ENCODE measurements around the gene WNK1. TPM values are rescaled to one million over a fixed set of nuclear protein-coding genes. Genes with fewer than 3 reads are reported as not detected.

Gene WNK1
- polyA plus RNA-seq, 1 experiment = 38.0 TPM

DNA sequence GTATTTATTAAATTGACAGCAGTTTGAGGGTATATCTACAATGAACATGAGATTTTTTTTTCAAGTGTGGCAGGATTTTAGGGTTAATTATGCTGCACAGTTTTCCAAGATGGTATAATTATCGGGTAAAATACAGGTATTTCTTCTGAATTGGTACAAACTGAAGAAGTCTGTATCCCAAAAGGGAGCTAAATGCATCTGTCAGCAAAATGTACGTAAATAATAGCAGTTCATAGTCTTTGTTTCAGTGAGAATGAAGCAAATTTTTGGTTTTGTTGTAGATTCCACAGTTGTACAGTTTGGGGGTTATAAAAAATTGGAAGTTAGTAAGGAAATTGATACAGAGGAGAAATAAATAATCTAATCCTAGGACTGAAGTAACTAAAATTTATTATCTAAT is 133.8 kb downstream of the WNK1 start:
- TF ChIP-seq CTCF (IDR thresholded peaks at IDR 0.05; ENCODE audit: low read depth, low read length) = no peak
- Histone ChIP-seq H3K4me3 (ENCODE audit: low read depth, low read length) (no peak overlapping the region), H3K9me3 (ENCODE audit: control insufficient read depth, insufficient read depth, low read length) (no peaks in the 10 kb centered on the region), H3K27ac (ENCODE audit: low read depth, low read length) (no peak overlapping the region), H3K27me3 (ENCODE audit: control insufficient read depth, insufficient read depth, low read length) (no peaks in the 10 kb centered on the region)
- ChIA-PET POLR2A (no interaction called here), CTCF (interaction anchor here (0.5 to 1.6 kb wide), 5 partner anchors 12 to 697 kb away, joined by 3 to 5 read pairs (median 3); partner anchors contain the start of gene RAD52)
- no peak for DNase-seq (ENCODE audit: low read depth, low spot score)

- TF ChIP-seq CTCF (IDR thresholded peaks at IDR 0.05; ENCODE audit: low read depth, low read length) = no peak
Observed at GRCh38 chr12:894226-894625, 141.8 kb downstream of the WNK1 start.

GRCh38 chr12:896031-896430 is 143.7 kb downstream of the WNK1 start:
- CTCF ChIA-PET = interaction anchor here (0.6 to 0.9 kb wide), 3 partner anchors 81 to 222 kb away, joined by 4 to 5 read pairs (median 4); no protein-coding TSS in a partner anchor
- DNase-seq (ENCODE audit: low read depth, low spot score) = no peak
- H3K27ac ChIP-seq (ENCODE audit: low read depth, low read length) = no peak overlapping the region
- no peaks in the 10 kb centered on the region for H3K9me3 ChIP-seq (ENCODE audit: control insufficient read depth, insufficient read depth, low read length)
- POLR2A ChIA-PET = interaction anchor here (0.7 kb wide), 1 partner anchor 72 kb away, joined by 6 read pairs; no protein-coding TSS in a partner anchor
- no peaks in the 10 kb centered on the region for H3K27me3 ChIP-seq (ENCODE audit: control insufficient read depth, insufficient read depth, low read length)
- TF ChIP-seq CTCF (IDR thresholded peaks at IDR 0.05; ENCODE audit: low read depth, low read length) = no peak
- H3K4me3 ChIP-seq (ENCODE audit: low read depth, low read length) = no peak overlapping the region

More at GRCh38 chr12:894226-894625, 141.8 kb downstream of the WNK1 start:
- Histone ChIP-seq H3K27ac (ENCODE audit: low read depth, low read length) (no peak overlapping the region), H3K27me3 (ENCODE audit: control insufficient read depth, insufficient read depth, low read length) (no peaks in the 10 kb centered on the region), H3K4me3 (ENCODE audit: low read depth, low read length) (no peak overlapping the region), H3K9me3 (ENCODE audit: control insufficient read depth, insufficient read depth, low read length) (no peaks in the 10 kb centered on the region)
- ChIA-PET POLR2A (no interaction called here), CTCF (interaction anchor here (1.2 kb wide), 1 partner anchor 77 kb away, joined by 4 read pairs; no protein-coding TSS in a partner anchor)
- DNase-seq (ENCODE audit: low read depth, low spot score) = no peak

DNA sequence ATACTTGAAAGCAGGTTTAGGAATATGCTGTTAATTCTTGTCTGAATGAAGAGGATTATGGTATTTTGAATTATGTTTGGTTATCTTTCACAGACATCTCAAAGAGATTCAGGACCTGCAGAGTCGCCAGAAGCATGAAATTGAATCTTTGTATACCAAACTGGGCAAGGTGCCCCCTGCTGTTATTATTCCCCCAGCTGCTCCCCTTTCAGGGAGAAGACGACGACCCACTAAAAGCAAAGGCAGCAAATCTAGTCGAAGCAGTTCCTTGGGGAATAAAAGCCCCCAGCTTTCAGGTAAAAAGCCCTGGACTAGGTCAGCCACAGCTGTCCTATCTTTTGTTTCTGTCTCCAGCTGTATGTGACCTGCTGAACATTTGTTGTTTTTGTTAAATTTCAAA is 145.0 kb downstream of the WNK1 start:
- Histone ChIP-seq H3K4me3 (ENCODE audit: low read depth, low read length) (no peak overlapping the region), H3K9me3 (ENCODE audit: control insufficient read depth, insufficient read depth, low read length) (no peaks in the 10 kb centered on the region), H3K27me3 (ENCODE audit: control insufficient read depth, insufficient read depth, low read length) (no peaks in the 10 kb centered on the region), H3K27ac (ENCODE audit: low read depth, low read length) (no peak overlapping the region)
- no peak for DNase-seq (ENCODE audit: low read depth, low spot score)
- POLR2A ChIA-PET = interaction anchor here (0.6 kb wide), 1 partner anchor 86 kb away, joined by 9 read pairs; no protein-coding TSS in a partner anchor
- TF ChIP-seq CTCF (IDR thresholded peaks at IDR 0.05; ENCODE audit: low read depth, low read length) = no peak
- CTCF ChIA-PET = interaction anchor here (0.8 to 1.2 kb wide), 3 partner anchors 196 to 327 kb away, joined by 3 read pairs; no protein-coding TSS in a partner anchor

DNA sequence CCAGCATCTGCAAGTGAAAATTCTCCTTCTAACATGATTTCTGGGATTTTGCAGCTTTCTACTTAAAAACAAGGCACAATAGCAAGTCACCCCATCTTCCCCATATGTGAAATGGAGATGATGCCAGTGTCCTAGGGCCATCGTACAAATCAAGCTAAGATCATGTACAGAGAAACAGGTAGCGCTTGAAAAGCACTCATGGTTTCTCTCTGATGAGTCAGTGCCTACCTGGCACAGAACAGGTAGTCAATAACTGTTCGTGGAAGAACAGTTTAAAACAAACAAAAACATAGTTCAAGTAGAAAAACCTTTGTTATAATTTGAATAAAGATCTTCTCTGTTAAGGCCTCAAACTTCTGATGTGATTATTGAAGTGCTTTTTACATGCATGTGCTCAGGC is 150.2 kb downstream of the WNK1 start:
- no peak for DNase-seq (ENCODE audit: low read depth, low spot score)
- ChIA-PET POLR2A (no interaction called here), CTCF (interaction anchor here (1.1 kb wide), 1 partner anchor 47 kb away, joined by 3 read pairs; the partner anchor contains the start of gene RAD52)
- H3K9me3 ChIP-seq (ENCODE audit: control insufficient read depth, insufficient read depth, low read length) = no peaks in the 10 kb centered on the region
- H3K4me3 ChIP-seq (ENCODE audit: low read depth, low read length) = no peak overlapping the region
- no peak for TF ChIP-seq CTCF (IDR thresholded peaks at IDR 0.05; ENCODE audit: low read depth, low read length)
- H3K27me3 ChIP-seq (ENCODE audit: control insufficient read depth, insufficient read depth, low read length) = no peaks in the 10 kb centered on the region
- no peak overlapping the region for H3K27ac ChIP-seq (ENCODE audit: low read depth, low read length)
